22Rv1 (cell line): ENCODE data around the gene ATP8A1.

Source experiments
- H3K27ac ChIP-seq: fragments of 450-650 bp; 2 replicates; pipeline ENCODE4 v1.5.1; 2017
- CTCF ChIP-seq: fragments of 450-650 bp; IDR thresholded peaks from 2 replicates; pipeline ENCODE4 v1.5.1; 2017; ENCODE audit warnings: mild to moderate bottlenecking
- ZFX ChIP-seq: fragments of 450-650 bp; IDR thresholded peaks from 2 replicates; pipeline ENCODE4 v1.6.1; 2017; ENCODE audit warnings: antibody characterized with exemption, borderline replicate concordance

The ATP8A1 gene

DNA sequence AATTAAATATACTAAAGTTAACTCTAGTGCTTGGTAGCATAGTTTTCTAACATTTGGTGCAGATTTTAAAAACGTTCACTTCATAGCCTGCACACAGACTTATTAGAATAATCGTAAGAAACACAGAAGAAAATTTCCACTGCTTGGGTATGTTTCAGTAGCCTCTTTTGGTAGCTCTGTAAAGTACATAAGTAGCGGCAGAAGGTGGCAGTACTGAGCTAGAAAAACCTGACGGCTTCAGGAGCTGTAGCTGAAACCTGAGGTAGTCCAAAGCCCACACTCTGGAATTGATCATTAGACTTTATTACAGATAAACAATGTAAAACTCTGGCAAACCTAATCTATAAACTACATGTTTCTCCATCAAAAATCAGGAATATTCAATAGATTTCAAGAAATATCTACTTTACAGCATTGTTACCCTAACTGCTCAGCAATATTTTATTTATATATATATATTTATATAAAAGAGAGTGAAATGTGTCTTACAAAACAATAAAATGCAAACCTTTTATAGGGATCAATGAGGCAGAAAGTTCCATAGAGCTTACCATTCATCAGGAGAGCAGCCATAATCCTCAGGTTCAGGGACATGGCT is 88.2 kb downstream of the ATP8A1 start:
- no peak for TF ChIP-seq ZFX
- TF ChIP-seq CTCF, result peak; percentile 81
- H3K27ac ChIP-seq, result no peak overlapping the region

DNA sequence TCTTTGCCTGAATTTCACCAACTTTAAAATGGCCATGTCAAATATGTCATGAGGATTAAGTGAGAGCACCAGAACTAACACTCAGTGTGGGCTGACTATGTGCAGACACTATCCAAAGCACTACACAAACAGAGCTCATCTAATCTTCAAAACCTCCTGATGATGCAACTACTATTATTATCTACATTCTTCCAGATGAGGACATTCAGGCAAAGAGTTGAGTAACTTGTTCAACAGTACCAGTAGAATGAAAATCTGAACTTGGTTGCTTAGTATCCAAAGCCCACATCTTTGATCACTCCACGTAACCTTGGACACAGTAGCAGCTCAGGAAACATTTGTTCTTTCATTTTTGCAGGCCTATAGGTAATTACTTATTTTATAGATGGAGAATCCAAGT is 90.1 kb downstream of the ATP8A1 start:
- TF ChIP-seq CTCF (no peak), ZFX (no peak)
- no peak overlapping the region for H3K27ac ChIP-seq

DNA sequence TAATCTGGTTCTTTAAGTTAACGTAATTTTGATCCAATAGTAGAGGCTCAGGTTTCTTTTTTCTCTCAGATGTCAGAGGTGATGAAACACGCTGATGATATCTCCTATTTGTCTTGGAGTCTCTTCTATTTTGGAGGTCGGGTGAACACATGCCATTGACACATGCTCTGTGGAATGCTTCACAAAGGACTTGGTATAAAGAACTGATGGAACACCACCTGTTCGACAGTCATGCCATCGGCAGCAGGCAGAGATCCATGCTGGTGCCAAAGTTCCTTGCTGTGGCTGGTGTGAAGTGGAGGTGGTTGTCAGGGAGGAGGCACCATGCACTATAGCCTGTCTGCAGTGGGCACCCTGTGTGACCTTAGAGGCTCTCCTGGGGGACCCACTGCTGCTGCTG is 94.9 kb downstream of the ATP8A1 start:
- TF ChIP-seq ZFX (no peak), CTCF (no peak)
- H3K27ac ChIP-seq, result no peak overlapping the region

DNA sequence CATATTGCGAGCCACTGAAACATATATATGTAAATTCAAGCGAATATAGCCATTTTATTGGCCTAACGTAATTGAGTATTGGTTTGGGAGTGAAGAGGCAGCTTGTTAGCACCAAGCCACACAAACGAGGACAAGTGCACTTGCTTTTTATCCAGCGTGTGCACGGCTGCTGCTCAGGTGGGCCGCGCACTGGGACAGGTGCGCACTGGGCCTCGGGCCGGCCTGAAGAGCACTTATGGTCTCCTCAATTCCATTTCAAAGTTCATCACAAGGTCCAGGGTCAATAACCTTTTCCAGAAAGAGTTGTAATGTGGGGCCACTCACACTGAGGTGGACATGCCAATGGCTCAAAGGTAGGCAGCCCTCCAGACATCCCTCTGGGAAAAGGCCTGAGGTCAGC is 95.9 kb downstream of the ATP8A1 start:
- H3K27ac ChIP-seq, result no peak overlapping the region
- no peak for TF ChIP-seq CTCF
- no peak for TF ChIP-seq ZFX

GRCh38 chr4:42560467-42560861 is 96.4 kb downstream of the ATP8A1 start:
- TF ChIP-seq ZFX (no peak), CTCF (no peak)

DNA sequence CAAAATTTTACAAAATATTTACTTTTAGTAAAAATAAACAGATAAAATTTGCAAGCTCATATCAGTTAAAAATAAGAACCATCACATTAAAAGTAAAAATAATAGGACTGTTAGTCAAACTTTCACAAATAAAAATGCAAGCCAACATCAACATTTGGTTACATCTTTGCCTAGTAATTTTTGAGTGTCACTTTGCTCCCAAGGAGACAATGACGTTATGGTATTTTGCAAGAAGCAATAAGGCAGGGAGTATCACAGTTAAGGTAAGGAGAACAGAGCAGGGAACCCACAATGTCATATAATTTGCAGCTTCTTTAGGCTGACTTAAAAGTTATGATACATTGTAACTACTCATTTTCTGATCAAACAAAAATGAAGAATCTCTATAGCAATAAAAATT is 98.7 kb downstream of the ATP8A1 start:
- TF ChIP-seq CTCF (no peak), ZFX (no peak)
- H3K27ac ChIP-seq, result no peak overlapping the region

More at GRCh38 chr4:42560467-42560861, 96.4 kb downstream of the ATP8A1 start:
- H3K27ac ChIP-seq, result no peak overlapping the region

- no peak overlapping the region for H3K27ac ChIP-seq
- TF ChIP-seq ZFX (no peak), CTCF (no peak)
Measured at GRCh38 chr4:42555828-42556227, 101.1 kb downstream of the ATP8A1 start.
